Fibroblast of the aortic adventitia (primary cell): ENCODE results near the gene NRG3. TPM values are rescaled to one million over a fixed set of nuclear protein-coding genes. Genes with fewer than 3 reads are reported as not detected.

ENCODE experiments used
- DNase-seq: peaks from one replicate; pipeline ENCODE4 v3.0.0-alpha.2; 2010; ENCODE audit warnings: low read depth
- H3K4me3 ChIP-seq: 2 replicates; pipeline ENCODE4 v1.5.1; 2011; ENCODE audit warnings: low read depth, mild to moderate bottlenecking, control low read depth, low read length, moderate library complexity
- CTCF ChIP-seq: IDR thresholded peaks from 2 replicates; pipeline ENCODE4 v1.5.1; 2011; ENCODE audit warnings: mild to moderate bottlenecking, low read length, control low read depth, inconsistent platforms; ENCODE audit not compliant: insufficient read depth
- total RNA-seq: library from RNA; depleted of rRNA; stranded (reverse); fragments of >200 nt; gene quantifications from 2 replicates; pipeline ENCODE4 v1.2.3, GENCODE V29; 2012; ENCODE audit warnings: low replicate concordance

NRG3 gene
- total RNA-seq, 1 donor: not detected

GRCh38 chr10:81915504-81915897 lies 40.5 kb downstream of the NRG3 start:
- no peak for DNase-seq
- no peak for TF ChIP-seq CTCF
- no peak overlapping the region for H3K4me3 ChIP-seq

- no peak for TF ChIP-seq CTCF
- H3K4me3 ChIP-seq: no peak overlapping the region
- no peak for DNase-seq
Observed at GRCh38 chr10:81917666-81918065, 42.7 kb downstream of the NRG3 start.

DNA sequence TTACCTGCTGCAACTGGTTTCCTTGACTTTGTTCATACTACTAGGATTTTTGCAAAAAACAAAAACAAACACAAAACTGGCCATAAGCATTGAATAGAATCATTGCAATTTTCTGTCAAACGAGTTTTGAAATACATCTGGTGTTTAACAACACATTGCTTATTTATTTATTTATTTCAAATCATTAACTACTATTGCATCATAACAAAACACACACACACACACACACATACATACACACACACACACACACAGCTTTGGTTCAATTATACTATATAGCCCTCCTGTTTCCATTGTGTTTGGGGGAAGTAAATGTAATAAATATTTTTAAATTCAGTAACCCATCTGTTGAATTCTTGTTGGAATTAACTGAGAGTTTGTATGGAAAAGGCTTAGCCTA lies 43.8 kb downstream of the NRG3 start:
- no peak for TF ChIP-seq CTCF
- DNase-seq: no peak
- no peak overlapping the region for H3K4me3 ChIP-seq

DNA sequence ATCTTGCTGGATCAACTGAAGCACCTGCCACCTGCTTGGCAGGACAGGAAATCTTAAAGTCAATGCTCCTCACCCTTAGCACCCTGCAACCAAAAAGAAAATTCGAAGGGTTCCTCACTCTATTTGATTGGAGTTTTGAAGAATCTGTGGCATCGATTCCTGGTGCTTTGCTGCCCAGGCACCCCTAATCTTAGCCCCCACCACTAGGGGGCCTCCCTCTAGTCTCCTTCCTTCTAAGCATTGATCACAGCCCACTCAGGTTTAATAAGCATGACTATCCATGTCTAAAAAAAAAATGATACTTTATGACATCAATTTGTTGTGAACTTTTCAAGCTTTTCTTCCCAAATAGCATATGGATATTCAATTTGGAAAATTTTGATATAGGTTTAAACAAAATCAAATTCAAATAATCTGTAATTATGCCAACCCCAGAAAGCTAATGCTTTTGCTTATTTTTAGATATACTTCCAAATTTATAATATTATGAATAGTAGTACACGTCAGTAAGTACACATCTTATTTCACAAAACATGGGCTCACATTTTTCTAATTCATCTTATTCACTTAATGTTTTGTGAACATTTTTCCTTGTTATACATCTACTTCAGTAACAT lies 45.3 kb downstream of the NRG3 start:
- no peak for TF ChIP-seq CTCF
- no peak for DNase-seq
- H3K4me3 ChIP-seq: no peak overlapping the region

DNA sequence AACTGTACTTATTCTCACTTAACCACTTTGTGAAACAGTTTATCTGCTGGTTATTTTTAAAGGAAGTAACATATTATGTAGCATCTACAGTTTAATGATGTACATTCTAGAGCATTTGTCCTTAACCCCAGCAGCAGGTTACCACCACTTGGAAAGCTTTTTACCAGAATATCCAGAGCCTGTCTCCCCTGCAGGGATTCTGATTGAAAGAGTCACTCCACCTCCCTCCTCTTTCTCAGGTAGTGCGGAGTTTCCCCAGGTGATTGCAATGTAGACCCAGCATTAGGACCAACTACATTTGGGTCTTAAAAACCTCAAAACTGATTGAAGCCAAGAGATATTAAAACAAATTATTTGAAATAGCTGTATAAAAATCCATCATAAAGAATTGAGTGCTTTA lies 53.1 kb downstream of the NRG3 start:
- TF ChIP-seq CTCF: no peak
- no peak for DNase-seq
- no peak overlapping the region for H3K4me3 ChIP-seq

GRCh38 chr10:81943583-81943982 lies 68.6 kb downstream of the NRG3 start:
- no peak for TF ChIP-seq CTCF
- no peak overlapping the region for H3K4me3 ChIP-seq
- no peak for DNase-seq

- no peak for TF ChIP-seq CTCF
- no peak overlapping the region for H3K4me3 ChIP-seq
- no peak for DNase-seq
Observed at GRCh38 chr10:81944609-81945008, 69.6 kb downstream of the NRG3 start.
